ENCODE data around the gene ATP6V1F.

Gene ATP6V1F

DNA sequence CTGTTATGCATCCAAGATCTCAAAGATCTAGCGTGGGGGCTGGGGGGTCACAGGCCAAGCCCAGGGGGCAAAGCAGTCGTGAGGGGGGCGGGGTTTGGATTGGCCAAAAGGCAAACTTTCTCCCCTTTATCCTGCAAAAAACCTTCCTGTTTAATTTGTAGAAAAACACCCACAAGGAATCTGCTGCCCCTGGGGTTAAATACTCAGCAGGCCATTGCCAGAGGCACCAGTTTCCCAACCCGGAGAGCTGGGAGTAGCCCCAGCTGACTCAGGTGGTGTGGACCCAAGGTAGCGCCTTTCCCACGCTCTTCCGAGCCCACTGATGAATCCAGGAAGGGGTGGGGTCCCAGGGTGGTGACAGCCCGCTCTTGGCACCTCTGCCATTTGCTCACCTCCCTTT, 26.5 kb downstream of the ATP6V1F start:
- H3F3A ChIP-seq (ENCODE audit: low read depth), result no peaks in the 10 kb centered on the region

GRCh38 chr7:128890306-128891109, 27.9 kb downstream of the ATP6V1F start:
- Histone ChIP-seq H3K27me3 (ENCODE audit: insufficient read depth, low read length, poor library complexity, severe bottlenecking) (no peaks in the 10 kb centered on the region), H2AFZ (ENCODE audit: low read length) (no peak overlapping the region), H3K36me3 (ENCODE audit: insufficient read depth, low read length) (no peaks in the 10 kb centered on the region), H3K9ac (ENCODE audit: low read depth, low read length, poor library complexity, severe bottlenecking) (no peak overlapping the region), H3K4me1 (ENCODE audit: insufficient read depth, low read length, poor library complexity, severe bottlenecking) (no peaks in the 10 kb centered on the region), H3K4me3 (ENCODE audit: low read length, poor library complexity, severe bottlenecking) (no peak overlapping the region), H3K9me3 (ENCODE audit: insufficient read depth, low read depth, low read length) (no peaks in the 10 kb centered on the region), H3K9me2 (replicated peaks; ENCODE audit: low read depth, low read length) (no peaks in the 10 kb centered on the region), H4K20me1 (ENCODE audit: insufficient read depth, low read length, poor library complexity, severe bottlenecking) (no peaks in the 10 kb centered on the region), H3K4me2 (ENCODE audit: low read depth, low read length, poor library complexity, severe bottlenecking) (no peak overlapping the region), H3F3A (ENCODE audit: low read depth) (no peaks in the 10 kb centered on the region), H3K79me2 (ENCODE audit: insufficient read depth, low read length) (no peaks in the 10 kb centered on the region)
- TF ChIP-seq EZH2phosphoT487 (IDR thresholded peaks at IDR 0.05; ENCODE audit: borderline replicate concordance), result no peak
- TF ChIP-seq, protein P1, sequence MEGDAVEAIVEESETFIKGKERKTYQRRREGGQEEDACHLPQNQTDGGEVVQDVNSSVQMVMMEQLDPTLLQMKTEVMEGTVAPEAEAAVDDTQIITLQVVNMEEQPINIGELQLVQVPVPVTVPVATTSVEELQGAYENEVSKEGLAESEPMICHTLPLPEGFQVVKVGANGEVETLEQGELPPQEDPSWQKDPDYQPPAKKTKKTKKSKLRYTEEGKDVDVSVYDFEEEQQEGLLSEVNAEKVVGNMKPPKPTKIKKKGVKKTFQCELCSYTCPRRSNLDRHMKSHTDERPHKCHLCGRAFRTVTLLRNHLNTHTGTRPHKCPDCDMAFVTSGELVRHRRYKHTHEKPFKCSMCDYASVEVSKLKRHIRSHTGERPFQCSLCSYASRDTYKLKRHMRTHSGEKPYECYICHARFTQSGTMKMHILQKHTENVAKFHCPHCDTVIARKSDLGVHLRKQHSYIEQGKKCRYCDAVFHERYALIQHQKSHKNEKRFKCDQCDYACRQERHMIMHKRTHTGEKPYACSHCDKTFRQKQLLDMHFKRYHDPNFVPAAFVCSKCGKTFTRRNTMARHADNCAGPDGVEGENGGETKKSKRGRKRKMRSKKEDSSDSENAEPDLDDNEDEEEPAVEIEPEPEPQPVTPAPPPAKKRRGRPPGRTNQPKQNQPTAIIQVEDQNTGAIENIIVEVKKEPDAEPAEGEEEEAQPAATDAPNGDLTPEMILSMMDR (conservative IDR thresholded peaks at IDR 0.05; ENCODE audit: low read length), result no peak

More for the DNA sequence above, 26.5 kb downstream of the ATP6V1F start:
- Histone ChIP-seq H3K79me2 (ENCODE audit: insufficient read depth, low read length) (no peaks in the 10 kb centered on the region), H3K36me3 (ENCODE audit: insufficient read depth, low read length) (no peaks in the 10 kb centered on the region), H3K9ac (ENCODE audit: low read depth, low read length, poor library complexity, severe bottlenecking) (no peak overlapping the region), H2AFZ (ENCODE audit: low read length) (no peak overlapping the region), H3K27me3 (ENCODE audit: insufficient read depth, low read length, poor library complexity, severe bottlenecking) (no peaks in the 10 kb centered on the region), H3K4me1 (ENCODE audit: insufficient read depth, low read length, poor library complexity, severe bottlenecking) (no peaks in the 10 kb centered on the region), H3K4me2 (ENCODE audit: low read depth, low read length, poor library complexity, severe bottlenecking) (no peak overlapping the region), H3K9me3 (ENCODE audit: insufficient read depth, low read depth, low read length) (no peaks in the 10 kb centered on the region), H3K9me2 (replicated peaks; ENCODE audit: low read depth, low read length) (no peaks in the 10 kb centered on the region), H4K20me1 (ENCODE audit: insufficient read depth, low read length, poor library complexity, severe bottlenecking) (no peaks in the 10 kb centered on the region), H3K4me3 (ENCODE audit: low read length, poor library complexity, severe bottlenecking) (no peak overlapping the region)
- TF ChIP-seq EZH2phosphoT487 (IDR thresholded peaks at IDR 0.05; ENCODE audit: borderline replicate concordance), result no peak
- TF ChIP-seq, protein P1 (conservative IDR thresholded peaks at IDR 0.05; ENCODE audit: low read length), result no peak

- Histone ChIP-seq H3K4me1 (ENCODE audit: insufficient read depth, low read length, poor library complexity, severe bottlenecking) (no peaks in the 10 kb centered on the region), H3K36me3 (ENCODE audit: insufficient read depth, low read length) (no peaks in the 10 kb centered on the region), H3K9me3 (ENCODE audit: insufficient read depth, low read depth, low read length) (no peaks in the 10 kb centered on the region), H4K20me1 (ENCODE audit: insufficient read depth, low read length, poor library complexity, severe bottlenecking) (no peaks in the 10 kb centered on the region), H3K4me3 (ENCODE audit: low read length, poor library complexity, severe bottlenecking) (no peak overlapping the region), H3K4me2 (ENCODE audit: low read depth, low read length, poor library complexity, severe bottlenecking) (no peak overlapping the region), H3F3A (ENCODE audit: low read depth) (no peaks in the 10 kb centered on the region), H3K27me3 (ENCODE audit: insufficient read depth, low read length, poor library complexity, severe bottlenecking) (no peaks in the 10 kb centered on the region), H3K9ac (ENCODE audit: low read depth, low read length, poor library complexity, severe bottlenecking) (no peak overlapping the region), H3K9me2 (replicated peaks; ENCODE audit: low read depth, low read length) (no peaks in the 10 kb centered on the region), H2AFZ (ENCODE audit: low read length) (no peak overlapping the region), H3K79me2 (ENCODE audit: insufficient read depth, low read length) (no peaks in the 10 kb centered on the region)
- TF ChIP-seq EZH2phosphoT487 (IDR thresholded peaks at IDR 0.05; ENCODE audit: borderline replicate concordance), result no peak
- TF ChIP-seq, protein P1 (conservative IDR thresholded peaks at IDR 0.05; ENCODE audit: low read length), result no peak
These were observed 28.7 kb downstream of the ATP6V1F start for GRCh38 chr7:128891110-128891941.

Data from Loucy (cell line).